Measurements from ENCODE around the gene RD3L. TPM values are rescaled to one million over a fixed set of nuclear protein-coding genes. Genes with fewer than 3 reads are reported as not detected.

Gene RD3L
- total RNA-seq, 2 donors from 2014 or later: not detected

DNA sequence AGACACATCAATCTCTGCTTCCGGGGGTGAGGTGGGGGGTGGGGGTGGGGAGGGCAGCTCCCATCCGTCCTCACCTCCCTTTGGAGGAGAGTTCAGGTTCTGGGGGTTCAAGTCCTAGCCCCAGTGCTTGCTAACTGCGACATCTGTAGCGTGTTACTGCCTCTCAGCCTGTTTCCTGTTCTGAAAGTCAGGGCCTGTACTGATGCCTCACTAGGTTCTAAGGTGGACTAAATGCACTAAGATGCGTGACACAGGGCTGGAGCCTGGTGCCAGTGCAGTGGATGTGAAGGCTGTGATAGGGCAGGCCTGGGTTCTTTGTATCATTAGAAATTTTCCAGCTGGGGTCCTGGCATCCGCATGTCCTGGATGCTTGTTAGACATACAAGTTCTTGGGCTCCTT lies 31.3 kb downstream of the RD3L start:
- WGBS, 2 experiments (ENCODE audit: insufficient coverage in 1 of 2, insufficient read length in 1 of 2): 91 to 95% methylated on average over 4 to 6 of the region's 6 CpGs
- no peak overlapping the region for H3K27ac ChIP-seq (ENCODE audit: low read depth, low read length)
- no peak overlapping the region for H3K4me3 ChIP-seq (ENCODE audit: low read length)
- H3K9ac ChIP-seq (ENCODE audit: extremely low read depth, low read length, poor library complexity, severe bottlenecking): no peak overlapping the region
- Mint-ChIP-seq H3K27ac (no peak overlapping the region), H3K27me3 (ENCODE audit: insufficient read depth) (no peaks in the 10 kb centered on the region), H3K4me3 (no peak overlapping the region), H3K9me3 (no peaks in the 10 kb centered on the region), H3K36me3 (ENCODE audit: low read depth) (peaks cover 28% of the 10 kb centered on the region), H3K4me1 (peaks cover 6% of the 10 kb centered on the region)
- TF ChIP-seq, protein P1, sequence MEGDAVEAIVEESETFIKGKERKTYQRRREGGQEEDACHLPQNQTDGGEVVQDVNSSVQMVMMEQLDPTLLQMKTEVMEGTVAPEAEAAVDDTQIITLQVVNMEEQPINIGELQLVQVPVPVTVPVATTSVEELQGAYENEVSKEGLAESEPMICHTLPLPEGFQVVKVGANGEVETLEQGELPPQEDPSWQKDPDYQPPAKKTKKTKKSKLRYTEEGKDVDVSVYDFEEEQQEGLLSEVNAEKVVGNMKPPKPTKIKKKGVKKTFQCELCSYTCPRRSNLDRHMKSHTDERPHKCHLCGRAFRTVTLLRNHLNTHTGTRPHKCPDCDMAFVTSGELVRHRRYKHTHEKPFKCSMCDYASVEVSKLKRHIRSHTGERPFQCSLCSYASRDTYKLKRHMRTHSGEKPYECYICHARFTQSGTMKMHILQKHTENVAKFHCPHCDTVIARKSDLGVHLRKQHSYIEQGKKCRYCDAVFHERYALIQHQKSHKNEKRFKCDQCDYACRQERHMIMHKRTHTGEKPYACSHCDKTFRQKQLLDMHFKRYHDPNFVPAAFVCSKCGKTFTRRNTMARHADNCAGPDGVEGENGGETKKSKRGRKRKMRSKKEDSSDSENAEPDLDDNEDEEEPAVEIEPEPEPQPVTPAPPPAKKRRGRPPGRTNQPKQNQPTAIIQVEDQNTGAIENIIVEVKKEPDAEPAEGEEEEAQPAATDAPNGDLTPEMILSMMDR (conservative IDR thresholded peaks at IDR 0.05): no peak
- H3K9me3 ChIP-seq (ENCODE audit: control insufficient read depth, low read length): no peaks in the 10 kb centered on the region
- H3K36me3 ChIP-seq (ENCODE audit: control insufficient read depth, insufficient read depth, low read length): peaks cover 36% of the 10 kb centered on the region
- no peaks in the 10 kb centered on the region for H3K4me1 ChIP-seq (ENCODE audit: control insufficient read depth, insufficient read depth, low read length)
- no peak for DNase-seq
- H3K27me3 ChIP-seq (ENCODE audit: control insufficient read depth, insufficient read depth, low read length, poor library complexity, severe bottlenecking): no peaks in the 10 kb centered on the region

GRCh38 chr14:103910262-103910935 lies 31.9 kb downstream of the RD3L start:
- TF ChIP-seq, protein P1 (conservative IDR thresholded peaks at IDR 0.05): peak; percentile 93
- Histone ChIP-seq H3K9me3 (ENCODE audit: control insufficient read depth, low read length) (no peaks in the 10 kb centered on the region), H3K4me1 (ENCODE audit: control insufficient read depth, insufficient read depth, low read length) (no peaks in the 10 kb centered on the region), H3K27ac (ENCODE audit: low read depth, low read length) (no peak overlapping the region), H3K27me3 (ENCODE audit: control insufficient read depth, insufficient read depth, low read length, poor library complexity, severe bottlenecking) (no peaks in the 10 kb centered on the region), H3K4me3 (ENCODE audit: low read length) (no peak overlapping the region), H3K9ac (ENCODE audit: extremely low read depth, low read length, poor library complexity, severe bottlenecking) (no peak overlapping the region), H3K36me3 (ENCODE audit: control insufficient read depth, insufficient read depth, low read length) (peaks cover 32% of the 10 kb centered on the region)
- no peaks in the 10 kb centered on the region for H3K27me3 Mint-ChIP-seq (ENCODE audit: insufficient read depth)
- peak; percentile 97 for DNase-seq
- H3K9me3 Mint-ChIP-seq: no peaks in the 10 kb centered on the region
- peaks cover 25% of the 10 kb centered on the region for H3K36me3 Mint-ChIP-seq (ENCODE audit: low read depth)
- H3K4me3 Mint-ChIP-seq: peak overlapping the region; percentile 20
- peaks cover 6% of the 10 kb centered on the region for H3K4me1 Mint-ChIP-seq
- 24 to 38% methylated on average over 9 to 20 of the region's 20 CpGs for WGBS, 2 experiments (ENCODE audit: insufficient coverage in 1 of 2, insufficient read length in 1 of 2)
- H3K27ac Mint-ChIP-seq: no peak overlapping the region

DNA sequence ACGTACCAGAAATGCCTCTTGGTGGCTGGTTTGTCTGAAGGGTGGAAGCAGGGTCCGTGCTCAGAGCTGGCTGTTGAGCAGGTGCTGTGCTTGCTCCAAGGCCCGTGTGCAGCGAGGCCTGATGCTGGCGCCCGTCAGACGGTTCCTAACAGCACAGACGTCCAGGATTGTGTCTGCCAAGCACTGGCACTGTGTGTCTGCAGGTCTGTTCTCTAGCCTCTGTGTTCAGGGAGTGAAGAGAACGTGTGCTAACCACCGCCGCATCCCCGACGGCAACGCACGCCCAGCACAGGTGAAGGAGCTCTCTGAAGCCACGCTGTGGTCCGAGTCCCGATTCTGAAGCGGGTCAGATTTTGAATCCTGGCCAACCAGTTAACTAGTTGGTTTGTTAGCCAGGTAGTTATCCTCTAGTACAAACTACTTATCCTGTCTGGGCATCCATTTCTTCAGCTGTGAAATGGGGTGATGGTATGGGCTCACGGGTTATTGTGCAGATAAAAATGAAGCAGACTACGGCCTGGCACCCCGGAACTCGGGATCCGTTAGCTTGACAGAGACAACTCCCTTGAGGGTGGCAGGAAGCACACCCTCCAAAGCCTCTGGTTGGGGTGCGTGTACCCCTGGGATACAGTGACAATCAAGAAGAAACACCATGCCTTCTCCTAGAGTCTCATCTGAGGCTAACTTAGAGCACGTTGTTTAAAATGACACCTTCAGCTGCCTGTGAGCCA lies 32.6 kb downstream of the RD3L start:
- Mint-ChIP-seq H3K4me1 (peaks cover 6% of the 10 kb centered on the region), H3K27me3 (ENCODE audit: insufficient read depth) (no peaks in the 10 kb centered on the region), H3K4me3 (peak overlapping the region; percentile 20), H3K9me3 (no peaks in the 10 kb centered on the region), H3K36me3 (ENCODE audit: low read depth) (peaks cover 20% of the 10 kb centered on the region), H3K27ac (no peak overlapping the region)
- H3K27me3 ChIP-seq (ENCODE audit: control insufficient read depth, insufficient read depth, low read length, poor library complexity, severe bottlenecking): no peaks in the 10 kb centered on the region
- DNase-seq: no peak
- peaks cover 28% of the 10 kb centered on the region for H3K36me3 ChIP-seq (ENCODE audit: control insufficient read depth, insufficient read depth, low read length)
- no peak overlapping the region for H3K4me3 ChIP-seq (ENCODE audit: low read length)
- H3K9ac ChIP-seq (ENCODE audit: extremely low read depth, low read length, poor library complexity, severe bottlenecking): no peak overlapping the region
- 90 to 91% methylated on average over 26 of the region's 26 CpGs for WGBS, 2 experiments (ENCODE audit: insufficient coverage in 1 of 2, insufficient read length in 1 of 2)
- H3K27ac ChIP-seq (ENCODE audit: low read depth, low read length): no peak overlapping the region
- TF ChIP-seq, protein P1 (conservative IDR thresholded peaks at IDR 0.05): no peak
- no peaks in the 10 kb centered on the region for H3K4me1 ChIP-seq (ENCODE audit: control insufficient read depth, insufficient read depth, low read length)
- H3K9me3 ChIP-seq (ENCODE audit: control insufficient read depth, low read length): no peaks in the 10 kb centered on the region

Data from endodermal cell (in vitro differentiated cells).